ENCODE data around the gene NT5C1A.

The NT5C1A gene

DNA sequence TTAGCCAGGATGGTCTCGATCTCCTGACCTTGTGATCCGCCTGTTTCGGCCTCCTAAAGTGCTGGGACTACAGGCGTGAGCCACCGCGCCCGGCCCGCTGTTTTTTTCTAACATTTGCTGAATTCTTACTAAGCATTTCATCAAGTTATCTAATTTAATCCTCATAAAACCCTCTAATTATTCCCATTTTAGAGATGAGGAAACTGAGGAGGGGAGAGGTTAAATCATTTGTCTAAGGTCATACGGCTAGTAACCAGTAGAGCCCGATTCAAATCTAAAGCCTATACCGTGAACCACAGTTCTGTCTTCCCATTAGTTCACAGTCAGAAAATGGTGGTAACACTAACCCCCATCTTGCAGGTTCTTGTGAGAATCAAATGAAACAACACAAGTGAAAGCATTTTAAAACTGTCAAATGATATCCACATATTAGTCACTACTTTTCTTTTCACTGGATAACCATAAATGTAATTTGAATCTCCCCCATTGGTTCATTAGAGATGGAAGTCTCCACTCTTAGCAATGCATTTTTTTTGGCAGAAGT lies 43.0 kb downstream of the NT5C1A start:
- CTCF ChIA-PET, result no interaction called here
- DNase-seq (ENCODE audit: extremely low spot score), result no peak
- POLR2A ChIA-PET, result no interaction called here
- TF ChIP-seq ELF4 (IDR thresholded peaks at IDR 0.05) (no peak), NFRKB (IDR thresholded peaks at IDR 0.05) (no peak), CTBP1 (IDR thresholded peaks at IDR 0.05; ENCODE audit: borderline replicate concordance) (no peak), FOXM1 (IDR thresholded peaks at IDR 0.05; ENCODE audit: borderline replicate concordance) (no peak), HDGF (IDR thresholded peaks at IDR 0.05; ENCODE audit: borderline replicate concordance) (no peak), FOXK2 (IDR thresholded peaks at IDR 0.05) (no peak), SP1 (IDR thresholded peaks at IDR 0.05) (no peak), BHLHE40 (IDR thresholded peaks at IDR 0.05; ENCODE audit: borderline replicate concordance) (no peak), L3MBTL2 (conservative IDR thresholded peaks at IDR 0.05) (no peak), ARNT (IDR thresholded peaks at IDR 0.05) (no peak), SUZ12 (IDR thresholded peaks at IDR 0.05) (no peak)

DNA sequence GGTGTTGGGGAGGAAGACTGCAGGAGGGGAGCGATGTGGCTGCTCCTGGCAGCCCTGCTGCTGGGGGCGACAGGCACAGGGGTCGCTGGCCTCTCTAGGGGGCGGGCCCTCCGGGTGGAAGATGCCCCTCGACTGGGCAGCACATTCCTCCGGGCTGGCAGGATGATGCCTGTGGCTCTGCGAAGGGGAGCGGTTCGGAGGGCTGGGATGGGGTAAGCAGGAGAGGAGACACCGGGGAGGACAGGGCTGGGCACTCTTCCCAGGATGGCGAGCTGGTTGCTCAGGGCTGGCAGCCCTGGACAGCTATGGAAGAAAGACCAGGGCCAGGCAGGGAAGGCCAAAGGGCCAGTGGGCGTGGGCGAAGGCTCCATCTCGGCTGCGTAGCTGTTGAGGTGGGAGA lies 45.3 kb downstream of the NT5C1A start:
- ChIA-PET CTCF (no interaction called here), POLR2A (no interaction called here)
- TF ChIP-seq HDGF (IDR thresholded peaks at IDR 0.05; ENCODE audit: borderline replicate concordance) (no peak), SUZ12 (IDR thresholded peaks at IDR 0.05) (no peak), ZNF384 (IDR thresholded peaks at IDR 0.05) (no peak), ELF4 (IDR thresholded peaks at IDR 0.05) (no peak), FOXA1 (IDR thresholded peaks at IDR 0.05) (no peak), NFRKB (IDR thresholded peaks at IDR 0.05) (no peak), LEF1 (IDR thresholded peaks at IDR 0.05; ENCODE audit: borderline replicate concordance) (no peak), PKNOX1 (IDR thresholded peaks at IDR 0.05) (no peak), L3MBTL2 (conservative IDR thresholded peaks at IDR 0.05) (no peak), ARNT (IDR thresholded peaks at IDR 0.05) (no peak)
- DNase-seq (ENCODE audit: extremely low spot score), result no peak

DNA sequence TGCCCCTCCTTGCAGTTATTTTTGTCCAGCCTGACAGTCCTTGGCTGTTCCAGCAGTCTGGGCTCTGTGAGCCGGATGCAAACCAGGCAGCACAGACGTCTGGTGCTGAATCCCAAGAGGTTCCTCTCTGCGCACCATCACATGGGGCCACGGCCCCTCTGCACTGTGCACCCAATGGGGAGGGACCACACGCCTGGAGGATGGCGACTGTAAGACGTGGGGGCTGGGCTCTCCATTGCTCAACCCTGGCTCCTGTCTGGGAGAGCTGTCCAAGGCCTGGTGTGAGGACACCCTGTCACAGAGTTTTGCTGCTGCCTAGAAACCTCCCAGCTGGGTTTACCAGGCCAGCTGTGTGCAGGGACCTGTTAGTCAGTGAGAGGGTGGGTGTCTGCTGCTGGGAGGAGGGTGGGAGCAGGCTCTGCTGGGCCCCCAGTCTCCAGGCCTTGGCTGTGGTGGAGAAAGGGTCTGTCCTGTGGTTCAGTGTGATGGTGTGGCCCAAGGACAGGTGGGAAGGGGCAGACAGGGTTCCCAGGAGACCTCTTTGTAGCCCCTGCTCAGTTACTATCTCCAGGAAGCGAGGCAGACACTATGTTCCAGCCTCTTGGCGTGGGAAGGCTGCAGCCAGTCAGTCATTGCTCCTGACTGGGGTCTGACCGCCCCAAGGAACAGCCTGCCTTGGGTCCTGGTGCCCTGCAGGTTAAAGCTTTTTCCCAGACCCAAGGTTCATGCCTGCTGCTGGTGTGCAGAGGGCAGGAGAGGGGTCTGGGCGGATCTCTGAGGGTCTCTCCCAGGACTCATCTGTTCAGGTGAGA lies 46.2 kb downstream of the NT5C1A start:
- no peak for DNase-seq (ENCODE audit: extremely low spot score)
- TF ChIP-seq FOXM1 (IDR thresholded peaks at IDR 0.05; ENCODE audit: borderline replicate concordance), result no peak
- ChIA-PET CTCF (no interaction called here), POLR2A (no interaction called here)

GRCh38 chr1:39625009-39625408 lies 46.9 kb downstream of the NT5C1A start:
- no peak for DNase-seq (ENCODE audit: extremely low spot score)
- TF ChIP-seq SP1 (IDR thresholded peaks at IDR 0.05) (no peak), PKNOX1 (IDR thresholded peaks at IDR 0.05) (no peak), FOXA1 (IDR thresholded peaks at IDR 0.05) (no peak), LEF1 (IDR thresholded peaks at IDR 0.05; ENCODE audit: borderline replicate concordance) (no peak), ELF4 (IDR thresholded peaks at IDR 0.05) (no peak), SUZ12 (IDR thresholded peaks at IDR 0.05) (no peak), HDGF (IDR thresholded peaks at IDR 0.05; ENCODE audit: borderline replicate concordance) (no peak), BHLHE40 (IDR thresholded peaks at IDR 0.05; ENCODE audit: borderline replicate concordance) (no peak), ZNF384 (IDR thresholded peaks at IDR 0.05) (no peak), ARNT (IDR thresholded peaks at IDR 0.05) (no peak), FOXM1 (IDR thresholded peaks at IDR 0.05; ENCODE audit: borderline replicate concordance) (no peak), NFRKB (IDR thresholded peaks at IDR 0.05) (no peak), FOXK2 (IDR thresholded peaks at IDR 0.05) (no peak), L3MBTL2 (conservative IDR thresholded peaks at IDR 0.05) (no peak)
- CTCF ChIA-PET, result no interaction called here
- POLR2A ChIA-PET, result no interaction called here

DNA sequence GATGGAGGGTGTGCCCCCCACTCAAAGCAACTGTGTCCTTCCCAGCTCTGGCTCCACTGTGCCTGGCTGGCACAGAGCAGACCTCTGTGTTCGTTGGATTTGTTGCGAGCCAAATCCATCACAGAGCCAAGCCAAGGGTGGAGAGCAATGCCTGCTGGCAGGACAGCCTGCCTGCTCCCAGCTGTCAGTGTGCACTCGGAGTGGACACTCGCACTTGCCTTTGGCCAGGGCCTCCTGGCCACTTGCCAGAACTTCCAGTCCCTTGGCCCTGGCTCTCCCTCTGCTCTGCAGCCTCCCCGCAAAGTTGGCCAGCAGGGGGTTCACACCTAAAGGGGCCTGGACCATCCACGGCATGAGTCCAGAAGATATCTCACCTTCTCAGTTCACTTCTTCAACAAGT lies 48.9 kb downstream of the NT5C1A start:
- ChIA-PET CTCF (no interaction called here), POLR2A (no interaction called here)
- no peak for DNase-seq (ENCODE audit: extremely low spot score)
- TF ChIP-seq BHLHE40 (IDR thresholded peaks at IDR 0.05; ENCODE audit: borderline replicate concordance) (no peak), ARNT (IDR thresholded peaks at IDR 0.05) (no peak), FOXM1 (IDR thresholded peaks at IDR 0.05; ENCODE audit: borderline replicate concordance) (no peak), ELF4 (IDR thresholded peaks at IDR 0.05) (no peak), HDGF (IDR thresholded peaks at IDR 0.05; ENCODE audit: borderline replicate concordance) (no peak)

- no peak for DNase-seq (ENCODE audit: extremely low spot score)
- ChIA-PET CTCF (no interaction called here), POLR2A (interaction anchor here (0.9 kb wide), 1 partner anchor 17 kb away, joined by 3 read pairs; the partner anchor contains the start of gene HEYL)
- TF ChIP-seq ARNT (IDR thresholded peaks at IDR 0.05) (no peak), SP1 (IDR thresholded peaks at IDR 0.05) (no peak), ZNF384 (IDR thresholded peaks at IDR 0.05) (no peak), BHLHE40 (IDR thresholded peaks at IDR 0.05; ENCODE audit: borderline replicate concordance) (no peak), FOXA1 (IDR thresholded peaks at IDR 0.05) (no peak), FOXK2 (IDR thresholded peaks at IDR 0.05) (no peak), SUZ12 (IDR thresholded peaks at IDR 0.05) (no peak), LEF1 (IDR thresholded peaks at IDR 0.05; ENCODE audit: borderline replicate concordance) (no peak), TARDBP (IDR thresholded peaks at IDR 0.05) (no peak), ELF4 (IDR thresholded peaks at IDR 0.05) (no peak), L3MBTL2 (conservative IDR thresholded peaks at IDR 0.05) (no peak), CTBP1 (IDR thresholded peaks at IDR 0.05; ENCODE audit: borderline replicate concordance) (no peak), PKNOX1 (IDR thresholded peaks at IDR 0.05) (no peak), HDGF (IDR thresholded peaks at IDR 0.05; ENCODE audit: borderline replicate concordance) (no peak), FOXM1 (IDR thresholded peaks at IDR 0.05; ENCODE audit: borderline replicate concordance) (no peak), NFRKB (IDR thresholded peaks at IDR 0.05) (no peak)
These were observed 49.5 kb downstream of the NT5C1A start for GRCh38 chr1:39622427-39622826.
